Eye (tissue), 1 donor: ENCODE results near the gene MICAL2.
A peak's percentile ranks its signal among the peaks of the same experiment; 100 is the strongest.

ENCODE experiments used
- DNase-seq: peaks from one replicate; pipeline ENCODE4 v3.0.0-alpha.2; 2015

MICAL2 gene

DNA sequence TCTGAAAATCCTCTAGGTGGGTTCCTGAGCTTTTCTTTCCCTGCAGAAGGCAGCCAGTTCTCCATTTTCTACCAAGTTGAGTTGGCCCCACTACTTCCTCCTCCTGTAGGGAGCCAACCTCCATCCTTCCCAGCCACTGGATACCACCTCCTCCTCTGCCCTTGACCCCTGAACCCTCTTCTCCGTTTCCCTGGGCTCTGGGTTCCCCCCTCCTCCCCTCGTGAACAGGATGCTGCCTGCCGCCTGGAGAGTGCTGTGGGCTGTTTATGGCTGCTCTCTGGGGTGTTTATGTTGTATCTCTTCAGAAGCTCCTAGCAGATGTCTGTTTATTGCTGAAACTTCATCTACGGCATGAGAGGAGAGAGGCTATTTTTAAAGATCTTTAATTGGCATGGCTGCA lies 8.6 kb downstream of the MICAL2 start:
- no peak for DNase-seq

- no peak for DNase-seq
Observed at GRCh38 chr11:12119502-12119901, 9.1 kb downstream of the MICAL2 start.

GRCh38 chr11:12120031-12121008 lies 9.9 kb downstream of the MICAL2 start:
- no peak for DNase-seq

DNA sequence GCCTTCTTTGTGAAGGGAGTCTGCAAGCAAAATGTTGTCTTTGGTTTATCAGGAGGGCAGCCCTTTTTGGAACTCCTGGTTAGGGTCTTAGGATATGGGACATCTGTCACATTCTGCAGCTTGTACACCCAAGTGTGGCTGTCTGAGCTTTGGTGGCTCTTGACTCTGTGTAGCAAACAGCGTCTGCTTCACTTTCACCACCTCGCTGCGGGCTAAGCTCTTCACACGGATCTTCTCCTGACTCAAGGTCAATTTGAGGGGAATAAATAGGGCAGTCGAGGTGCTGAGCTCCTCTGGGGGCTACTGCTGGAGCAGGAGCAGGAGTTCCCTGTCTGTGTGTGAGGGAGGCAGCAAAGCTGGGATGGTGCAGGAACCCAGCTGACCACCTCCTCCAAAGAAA lies 10.6 kb downstream of the MICAL2 start:
- peak; percentile 8 for DNase-seq

DNA sequence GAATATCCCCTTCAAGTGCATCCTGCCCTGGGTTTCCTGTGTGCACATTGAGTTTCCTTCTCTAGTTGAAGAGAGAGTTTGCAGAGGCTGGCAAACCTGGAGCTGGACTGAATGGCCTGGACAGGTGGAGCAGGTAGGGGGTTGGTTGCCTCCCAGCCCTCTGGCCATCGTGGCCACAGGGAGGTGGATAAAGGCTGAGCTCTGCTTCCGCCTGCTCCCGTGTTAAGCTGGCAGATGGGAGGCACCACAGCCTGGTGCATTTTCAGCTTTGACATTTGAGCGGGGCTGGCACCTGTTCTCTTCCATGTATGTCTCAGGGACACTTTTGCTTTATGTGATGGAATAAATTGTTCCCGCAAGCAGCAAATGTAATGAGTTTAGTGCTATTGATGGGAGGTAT lies 11.1 kb downstream of the MICAL2 start:
- peak; percentile 14 for DNase-seq

DNA sequence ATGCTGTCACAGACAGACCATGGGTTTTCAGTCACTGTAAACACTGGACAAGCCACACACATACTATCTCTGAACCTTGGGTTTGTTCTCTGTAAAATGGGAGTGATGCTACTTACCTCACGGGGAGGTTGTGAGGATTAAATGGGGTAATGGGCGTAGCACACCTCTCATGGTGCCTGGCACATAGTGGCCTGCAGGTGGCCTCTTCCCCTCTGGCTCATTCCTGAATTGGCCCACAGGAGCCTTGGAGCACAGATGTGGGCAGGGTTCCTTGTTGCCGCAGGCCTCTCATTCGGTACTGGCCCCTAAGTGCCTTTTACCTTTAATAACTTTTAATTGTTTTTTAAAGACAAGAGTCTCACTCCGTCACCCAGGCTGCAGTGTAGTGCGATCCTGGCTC lies 11.7 kb downstream of the MICAL2 start:
- no peak for DNase-seq

DNA sequence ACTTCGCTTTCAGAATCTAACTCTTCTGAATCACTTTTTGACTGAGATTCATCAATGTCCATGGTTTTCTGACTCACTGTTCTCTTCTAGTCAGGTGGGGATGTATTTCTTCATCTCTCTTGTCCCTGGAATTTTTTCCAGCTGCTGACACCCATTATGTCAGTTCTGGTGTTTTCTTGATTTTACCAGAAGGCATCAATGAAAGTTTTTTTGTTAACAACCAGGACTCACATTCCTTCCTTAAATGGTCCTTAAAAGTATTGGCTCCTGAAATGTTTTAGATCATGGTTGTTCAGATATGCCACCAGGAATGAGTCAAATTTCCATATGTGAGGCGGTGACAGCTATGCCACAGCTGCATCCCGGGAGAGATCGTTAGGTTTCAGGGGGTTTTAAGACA lies 12.9 kb downstream of the MICAL2 start:
- DNase-seq, result no peak

DNA sequence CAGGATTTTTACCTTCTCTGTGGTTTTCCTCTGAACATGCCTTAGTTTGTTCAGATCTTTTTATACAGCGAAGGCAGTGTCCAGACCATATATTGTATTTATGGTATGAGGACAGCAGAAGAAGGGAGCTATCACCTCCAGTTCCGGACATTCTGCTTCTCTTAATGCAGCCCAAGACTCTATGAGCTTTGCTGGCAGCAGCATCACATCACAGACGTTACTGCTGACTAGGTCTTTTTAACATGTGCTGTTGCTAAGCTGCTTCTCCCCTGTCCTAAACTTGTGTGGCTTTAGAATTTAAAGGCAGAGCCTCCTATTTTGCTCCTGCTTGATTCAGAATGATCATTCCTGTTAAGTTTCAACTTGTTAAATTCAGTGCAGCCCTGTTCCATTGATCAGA lies 13.4 kb downstream of the MICAL2 start:
- DNase-seq, result no peak

DNA sequence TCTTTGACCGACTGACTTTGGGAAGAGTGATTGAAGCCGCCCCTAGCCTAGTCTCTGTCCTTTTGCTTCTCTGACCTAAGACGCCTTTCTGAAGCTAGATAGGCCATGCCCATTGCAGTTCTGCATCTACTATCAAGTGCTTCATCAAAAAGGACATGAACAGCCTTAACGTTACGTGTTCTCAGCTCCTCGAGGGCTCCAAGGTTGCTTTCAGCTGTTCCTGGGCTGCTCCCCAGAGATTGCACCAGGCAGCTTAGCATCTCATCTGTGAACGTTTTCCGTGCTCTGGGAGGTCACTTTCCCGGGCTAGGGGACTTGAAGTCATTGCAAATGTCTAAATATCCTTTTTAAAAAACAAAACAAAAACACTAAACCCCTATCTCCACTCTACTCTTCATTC lies 13.9 kb downstream of the MICAL2 start:
- DNase-seq, result no peak

DNA sequence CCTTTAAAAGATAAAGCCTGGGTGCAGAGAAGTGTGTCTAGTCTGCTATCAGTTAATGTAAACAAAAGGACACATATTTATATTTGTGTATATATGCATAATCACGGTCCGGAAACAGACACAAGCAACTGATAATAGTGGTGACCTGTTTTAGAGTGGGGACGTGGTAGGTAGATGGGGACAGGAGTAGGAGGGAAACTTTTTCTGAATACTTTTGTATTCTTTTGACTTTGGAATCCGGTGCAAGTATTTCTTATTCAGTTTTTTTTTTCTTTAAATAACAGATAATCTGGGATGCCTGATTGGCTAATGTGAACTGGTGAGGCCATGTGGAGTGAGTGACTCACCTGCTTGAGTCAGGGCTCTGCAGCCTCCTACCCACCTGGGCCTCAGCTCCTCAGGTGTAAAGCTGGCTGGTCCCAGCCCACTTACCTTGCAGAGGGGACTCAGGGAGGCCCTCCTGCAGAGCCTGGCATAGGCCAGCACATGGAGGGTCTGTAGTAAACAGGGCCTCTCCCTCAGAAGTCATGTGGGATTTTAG lies 15.3 kb downstream of the MICAL2 start:
- no peak for DNase-seq

DNA sequence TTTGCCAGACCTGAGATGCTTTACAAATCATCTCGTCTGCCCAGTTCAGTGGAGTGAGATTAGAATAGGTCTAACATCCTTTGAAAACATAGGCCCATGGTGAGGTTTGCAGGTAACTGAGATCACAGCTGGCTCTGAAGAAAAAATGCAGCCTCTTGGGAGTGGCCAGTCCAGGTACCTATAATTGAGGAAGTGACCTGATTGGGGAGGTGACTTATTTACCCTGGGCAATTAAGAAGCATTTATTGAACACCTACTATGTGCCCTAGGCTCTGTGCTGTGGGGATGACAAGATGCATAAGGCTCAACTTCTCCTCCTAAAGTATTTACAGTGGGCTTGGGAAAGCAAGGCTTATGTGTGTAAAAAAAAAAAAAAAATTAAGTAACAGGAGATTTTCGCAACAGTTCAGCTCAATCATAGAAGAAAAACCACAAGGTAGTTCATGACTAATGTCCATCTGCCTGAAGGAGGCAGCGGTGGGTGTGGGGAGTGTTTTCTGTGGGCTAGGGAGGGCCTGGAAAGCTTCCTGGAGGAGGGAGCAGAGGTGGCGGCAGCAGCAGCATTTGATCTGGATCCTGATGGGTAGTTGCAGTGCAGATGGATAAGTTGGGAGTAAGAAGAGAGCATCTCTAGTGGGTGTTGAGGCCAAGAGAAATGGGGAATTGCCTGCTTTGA lies 16.1 kb downstream of the MICAL2 start:
- DNase-seq, result no peak

GRCh38 chr11:12127206-12127898 lies 17.0 kb downstream of the MICAL2 start:
- DNase-seq, result no peak

GRCh38 chr11:12128301-12128751 lies 17.9 kb downstream of the MICAL2 start:
- DNase-seq, result no peak

GRCh38 chr11:12129227-12129626 lies 18.8 kb downstream of the MICAL2 start:
- no peak for DNase-seq

DNA sequence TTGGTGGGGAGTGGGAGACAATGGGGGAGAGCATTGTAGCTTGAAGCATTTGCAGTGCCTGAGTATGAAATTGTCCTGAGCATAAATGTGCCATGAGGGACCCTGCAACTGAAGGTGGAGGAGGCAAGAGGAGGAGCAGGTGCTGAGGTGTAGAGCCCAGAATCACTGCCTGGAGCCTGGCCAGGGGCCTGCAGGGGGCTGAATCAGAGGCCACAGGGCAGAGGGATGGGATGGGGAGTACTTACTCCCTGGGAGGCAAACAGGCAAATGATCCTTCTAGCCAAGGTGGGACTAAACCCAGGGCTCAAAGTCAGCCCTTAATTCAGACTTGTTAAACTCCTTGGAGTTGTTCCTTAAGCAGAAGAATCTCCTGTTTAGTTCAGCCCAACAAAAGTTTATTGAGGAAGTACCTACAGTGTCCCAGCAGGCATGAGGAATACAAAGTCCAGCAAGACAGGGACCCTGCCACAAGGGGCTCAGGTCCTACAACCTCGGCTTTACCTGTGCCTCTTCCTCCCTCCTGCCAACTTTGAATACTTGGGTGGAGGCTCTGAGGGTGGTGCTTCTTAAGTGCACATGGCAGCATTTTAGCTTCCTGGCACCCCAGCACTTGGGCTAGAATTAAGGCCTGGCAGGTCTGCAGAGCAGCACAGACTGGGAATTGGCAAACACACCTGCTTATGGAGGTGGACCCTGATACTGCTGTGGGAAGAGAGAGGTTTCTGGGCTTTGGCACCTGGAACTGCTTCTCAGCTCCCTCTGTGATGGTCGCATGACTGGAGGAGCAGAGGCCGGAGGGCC lies 20.0 kb downstream of the MICAL2 start:
- DNase-seq, result no peak

- no peak for DNase-seq
Observed at GRCh38 chr11:12131943-12132789, 21.8 kb downstream of the MICAL2 start.

DNA sequence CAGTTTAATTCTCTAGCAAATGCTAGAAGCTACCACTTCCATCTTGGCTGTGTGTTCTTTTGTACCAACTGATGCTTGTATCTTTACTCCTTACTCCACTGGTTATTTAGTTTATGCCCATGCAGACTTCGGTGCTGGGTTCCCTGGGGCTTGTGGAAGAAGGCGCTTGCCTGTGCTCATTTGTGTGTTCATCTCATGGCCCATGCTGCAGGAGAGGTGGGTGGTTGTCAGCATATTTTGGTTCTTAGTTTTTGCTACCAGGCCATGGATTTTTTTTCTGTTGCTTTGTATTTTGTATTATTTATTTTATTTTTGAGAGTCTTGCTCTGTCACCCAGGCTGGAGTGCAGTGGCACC lies 22.4 kb downstream of the MICAL2 start:
- no peak for DNase-seq

DNA sequence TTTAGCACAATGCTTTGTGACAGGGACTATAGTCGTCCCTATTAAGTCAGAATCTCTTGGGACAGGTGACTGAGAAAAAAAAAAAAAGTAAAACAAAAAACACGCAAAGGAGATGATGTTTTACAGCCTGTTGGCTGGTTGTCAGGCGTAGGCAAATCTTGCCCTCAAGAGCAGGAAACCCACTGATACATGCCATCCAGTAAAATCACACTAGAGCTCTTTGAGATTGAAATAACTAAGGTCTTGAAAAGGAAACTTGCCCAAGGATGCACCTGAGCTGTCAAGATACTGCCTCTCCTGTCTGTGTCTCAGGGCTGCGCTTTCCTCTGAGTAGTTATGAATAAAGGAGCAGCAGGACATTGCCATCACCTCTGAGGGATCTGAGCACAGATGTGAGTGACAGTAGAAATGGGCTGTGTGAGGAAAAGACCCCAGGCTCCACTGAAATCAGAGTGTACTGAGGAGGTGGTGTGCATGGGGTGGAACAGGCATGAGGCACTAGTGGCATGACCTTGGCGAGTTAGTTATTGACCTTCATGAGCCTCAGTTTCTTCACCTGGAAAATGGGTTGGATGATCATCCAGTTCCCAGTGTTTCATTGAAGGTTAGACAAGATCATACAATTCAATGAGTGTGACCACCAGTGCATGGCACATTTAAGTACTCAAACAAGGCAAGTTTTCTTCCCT lies 23.3 kb downstream of the MICAL2 start:
- no peak for DNase-seq

- no peak for DNase-seq
Observed at GRCh38 chr11:12134236-12134585, 23.8 kb downstream of the MICAL2 start.

- DNase-seq, result no peak
Observed at GRCh38 chr11:12135185-12135584, 24.8 kb downstream of the MICAL2 start.
